GM12878 (cell line): ENCODE results near the gene ADARB1.

Experiments used
- NFIC ChIP-seq: IDR thresholded peaks from 2 replicates; pipeline ENCODE4 v1.6.1; 2012; ENCODE audit warnings: low read depth, mild to moderate bottlenecking, inconsistent platforms, low read length, moderate library complexity
- NFYB ChIP-seq: IDR thresholded peaks from 2 replicates; pipeline ENCODE4 v1.6.1; 2011; ENCODE audit warnings: low read depth, mild to moderate bottlenecking, low read length, improper control_type of control experiment, moderate library complexity; ENCODE audit not compliant: insufficient read depth
- SIN3A ChIP-seq: IDR thresholded peaks from 2 replicates; pipeline ENCODE4 v1.6.1; 2012; ENCODE audit warnings: low read depth, low read length, improper control_type of control experiment
- USF1 ChIP-seq: IDR thresholded peaks from 2 replicates; pipeline ENCODE4 v1.6.1; 2011; ENCODE audit warnings: borderline replicate concordance, low read depth, mild to moderate bottlenecking, moderate library complexity, mixed read lengths, low read length; ENCODE audit not compliant: insufficient read depth; ENCODE audit errors: extremely low read length

DNA sequence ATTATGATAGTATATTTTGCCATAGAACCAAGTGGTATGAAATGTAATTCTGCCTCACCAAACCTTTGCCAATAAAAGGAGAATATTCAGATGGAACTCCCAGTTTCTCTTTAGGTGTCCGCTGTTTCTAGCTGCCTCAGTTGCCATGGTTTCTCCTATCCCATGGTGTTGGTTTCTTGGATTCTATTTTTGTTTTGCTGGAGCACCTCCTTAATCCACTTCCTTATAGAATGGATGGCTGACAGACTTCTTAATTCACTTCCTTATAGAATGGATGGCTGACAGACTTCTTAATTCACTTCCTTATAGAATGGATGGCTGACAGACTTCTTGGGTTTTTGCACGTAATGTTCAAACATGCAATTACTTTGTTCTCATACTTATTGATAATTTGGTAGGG, 43.7 kb downstream of the ADARB1 start:
- TF ChIP-seq NFIC (no peak), NFYB (no peak), SIN3A (no peak), USF1 (no peak)
